Rectal smooth muscle tissue (tissue), 1 donor: ENCODE measurements around the gene ZSWIM5.
"Not testable (repeated sequence)": the region's sequence is repeated elsewhere in the genome, so short reads cannot be mapped to it uniquely, and the experiment has no call there.

Experiments
- H3K27ac ChIP-seq: one replicate; pipeline ENCODE4 v1.7.0; 2013; ENCODE audit warnings: low read depth, low read length, inconsistent platforms
- H3K27me3 ChIP-seq: one replicate; pipeline ENCODE4 v1.7.0; 2013; ENCODE audit warnings: low read length; ENCODE audit not compliant: control insufficient read depth, insufficient read depth
- H3K36me3 ChIP-seq: one replicate; pipeline ENCODE4 v1.7.0; 2013; ENCODE audit warnings: low read length; ENCODE audit not compliant: control insufficient read depth, insufficient read depth
- H3K4me1 ChIP-seq: one replicate; pipeline ENCODE4 v1.7.0; 2013; ENCODE audit warnings: low read length; ENCODE audit not compliant: control insufficient read depth, insufficient read depth
- H3K4me3 ChIP-seq: one replicate; pipeline ENCODE4 v1.7.0; 2013; ENCODE audit warnings: low read length
- H3K9ac ChIP-seq: one replicate; pipeline ENCODE4 v1.7.0; 2013; ENCODE audit warnings: low read length

ZSWIM5 gene

GRCh38 chr1:45122724-45123123, 83.7 kb downstream of the ZSWIM5 start:
- Histone ChIP-seq H3K27ac (no peak overlapping the region), H3K4me3 (no peak overlapping the region), H3K9ac (no peak overlapping the region), H3K4me1 (no peaks in the 10 kb centered on the region), H3K27me3 (no peaks in the 10 kb centered on the region), H3K36me3 (no peaks in the 10 kb centered on the region)

GRCh38 chr1:45117766-45118165, 88.6 kb downstream of the ZSWIM5 start:
- Histone ChIP-seq H3K4me3 (no peak overlapping the region), H3K36me3 (no peaks in the 10 kb centered on the region), H3K27me3 (no peaks in the 10 kb centered on the region), H3K9ac (no peak overlapping the region), H3K4me1 (no peaks in the 10 kb centered on the region), H3K27ac (no peak overlapping the region)

GRCh38 chr1:45116820-45117219, 89.6 kb downstream of the ZSWIM5 start:
- Histone ChIP-seq H3K4me1 (no peaks in the 10 kb centered on the region), H3K27me3 (no peaks in the 10 kb centered on the region), H3K36me3 (no peaks in the 10 kb centered on the region), H3K9ac (no peak overlapping the region), H3K27ac (no peak overlapping the region), H3K4me3 (no peak overlapping the region)

GRCh38 chr1:45116340-45116739, 90.1 kb downstream of the ZSWIM5 start:
- no peak overlapping the region for H3K27ac ChIP-seq
- no peak overlapping the region for H3K4me3 ChIP-seq
- no peaks in the 10 kb centered on the region for H3K4me1 ChIP-seq
- no peak overlapping the region for H3K9ac ChIP-seq
- H3K36me3 ChIP-seq = no peaks in the 10 kb centered on the region
- no peaks in the 10 kb centered on the region for H3K27me3 ChIP-seq

GRCh38 chr1:45115198-45115597, 91.2 kb downstream of the ZSWIM5 start:
- H3K27ac ChIP-seq, H3K27me3 ChIP-seq, H3K4me3 ChIP-seq, H3K9ac ChIP-seq, H3K4me1 ChIP-seq, H3K36me3 ChIP-seq: not testable (repeated sequence)

- Histone ChIP-seq H3K27me3 (no peaks in the 10 kb centered on the region), H3K27ac (no peak overlapping the region), H3K4me3 (no peak overlapping the region), H3K36me3 (no peaks in the 10 kb centered on the region), H3K9ac (no peak overlapping the region), H3K4me1 (no peaks in the 10 kb centered on the region)
These were observed 93.7 kb downstream of the ZSWIM5 start for GRCh38 chr1:45112661-45113060.

- Histone ChIP-seq H3K9ac (no peak overlapping the region), H3K27me3 (no peaks in the 10 kb centered on the region), H3K27ac (no peak overlapping the region), H3K4me3 (no peak overlapping the region), H3K4me1 (no peaks in the 10 kb centered on the region), H3K36me3 (no peaks in the 10 kb centered on the region)
These were observed 95.2 kb downstream of the ZSWIM5 start for GRCh38 chr1:45111239-45111638.

- Histone ChIP-seq H3K9ac (no peak overlapping the region), H3K27me3 (no peaks in the 10 kb centered on the region), H3K4me1 (no peaks in the 10 kb centered on the region), H3K4me3 (no peak overlapping the region), H3K27ac (no peak overlapping the region), H3K36me3 (no peaks in the 10 kb centered on the region)
These were observed 98.6 kb downstream of the ZSWIM5 start for GRCh38 chr1:45107782-45108181.

GRCh38 chr1:45106864-45107263, 99.5 kb downstream of the ZSWIM5 start:
- H3K27me3 ChIP-seq, H3K9ac ChIP-seq, H3K27ac ChIP-seq, H3K36me3 ChIP-seq, H3K4me1 ChIP-seq, H3K4me3 ChIP-seq: not testable (repeated sequence)

- H3K4me3 ChIP-seq, H3K4me1 ChIP-seq, H3K9ac ChIP-seq, H3K27ac ChIP-seq, H3K27me3 ChIP-seq, H3K36me3 ChIP-seq: not testable (repeated sequence)
These were observed 100.3 kb downstream of the ZSWIM5 start for GRCh38 chr1:45106156-45106545.

- not testable (repeated sequence) for H3K27ac ChIP-seq, H3K9ac ChIP-seq, H3K4me3 ChIP-seq, H3K36me3 ChIP-seq, H3K27me3 ChIP-seq, H3K4me1 ChIP-seq
These were observed 100.8 kb downstream of the ZSWIM5 start for GRCh38 chr1:45105486-45106155.

GRCh38 chr1:45103534-45103933, 102.9 kb downstream of the ZSWIM5 start:
- no peaks in the 10 kb centered on the region for H3K27me3 ChIP-seq
- no peaks in the 10 kb centered on the region for H3K36me3 ChIP-seq
- no peaks in the 10 kb centered on the region for H3K4me1 ChIP-seq
- no peak overlapping the region for H3K27ac ChIP-seq
- no peak overlapping the region for H3K9ac ChIP-seq
- H3K4me3 ChIP-seq = no peak overlapping the region

- H3K9ac ChIP-seq = no peak overlapping the region
These were observed 104.5 kb downstream of the ZSWIM5 start for GRCh38 chr1:45101947-45102346.

More at GRCh38 chr1:45101947-45102346, 104.5 kb downstream of the ZSWIM5 start:
- Histone ChIP-seq H3K27ac (no peak overlapping the region), H3K36me3 (no peaks in the 10 kb centered on the region), H3K4me1 (no peaks in the 10 kb centered on the region), H3K27me3 (no peaks in the 10 kb centered on the region), H3K4me3 (no peak overlapping the region)
